ENCODE results near the gene GABBR2. TPM values are rescaled to one million over a fixed set of nuclear protein-coding genes. Genes with fewer than 3 reads are reported as not detected.

The GABBR2 gene
- total RNA-seq, 1 donor from 2014 or later: 6.4 TPM

DNA sequence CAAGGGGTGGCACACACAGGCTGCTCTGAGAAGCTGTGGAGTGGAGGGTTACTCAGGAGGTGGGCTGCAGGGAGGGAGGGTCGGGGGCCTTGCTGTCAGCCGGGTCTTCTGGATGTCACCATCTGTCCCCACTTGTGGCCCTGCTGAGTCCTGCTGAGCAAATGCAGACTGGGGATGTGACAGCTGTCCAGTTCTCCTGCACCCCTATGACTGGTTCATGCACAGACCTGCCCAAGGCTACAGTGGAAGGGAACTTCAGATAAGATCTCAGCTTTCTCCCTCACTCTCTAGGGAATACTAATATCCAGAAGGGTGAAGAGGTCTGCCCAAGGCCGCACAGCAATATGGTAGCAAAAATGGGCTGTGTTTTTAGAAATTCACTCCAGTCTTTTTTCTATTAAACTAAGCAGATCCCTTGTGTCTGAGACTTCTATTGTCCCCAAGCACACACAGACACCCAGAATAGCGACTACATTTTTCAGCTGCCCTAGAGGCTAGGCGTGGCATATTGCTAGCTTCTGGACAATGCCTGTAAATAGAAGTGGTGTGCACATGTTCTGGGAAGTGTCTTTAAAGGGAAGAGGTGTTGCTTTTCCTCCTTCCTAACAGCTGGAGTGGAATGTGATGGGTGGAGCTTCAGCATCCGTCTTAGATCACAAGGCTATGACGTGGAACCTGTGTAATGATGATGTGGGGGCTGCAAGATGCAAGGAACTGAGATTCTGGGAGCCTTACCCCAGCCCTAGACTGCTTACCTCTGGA lies 402.2 kb downstream of the GABBR2 start:
- DNase-seq (ENCODE audit: extremely low spot score, unreplicated experiment): no peak
- Mint-ChIP-seq H3K4me1 (ENCODE audit: unreplicated experiment) (no peaks in the 10 kb centered on the region), H3K27ac (no peak overlapping the region), H3K27me3 (no peaks in the 10 kb centered on the region), H3K36me3 (no peaks in the 10 kb centered on the region), H3K4me3 (no peak overlapping the region), H3K9me3 (no peaks in the 10 kb centered on the region)
- TF ChIP-seq, protein P1, sequence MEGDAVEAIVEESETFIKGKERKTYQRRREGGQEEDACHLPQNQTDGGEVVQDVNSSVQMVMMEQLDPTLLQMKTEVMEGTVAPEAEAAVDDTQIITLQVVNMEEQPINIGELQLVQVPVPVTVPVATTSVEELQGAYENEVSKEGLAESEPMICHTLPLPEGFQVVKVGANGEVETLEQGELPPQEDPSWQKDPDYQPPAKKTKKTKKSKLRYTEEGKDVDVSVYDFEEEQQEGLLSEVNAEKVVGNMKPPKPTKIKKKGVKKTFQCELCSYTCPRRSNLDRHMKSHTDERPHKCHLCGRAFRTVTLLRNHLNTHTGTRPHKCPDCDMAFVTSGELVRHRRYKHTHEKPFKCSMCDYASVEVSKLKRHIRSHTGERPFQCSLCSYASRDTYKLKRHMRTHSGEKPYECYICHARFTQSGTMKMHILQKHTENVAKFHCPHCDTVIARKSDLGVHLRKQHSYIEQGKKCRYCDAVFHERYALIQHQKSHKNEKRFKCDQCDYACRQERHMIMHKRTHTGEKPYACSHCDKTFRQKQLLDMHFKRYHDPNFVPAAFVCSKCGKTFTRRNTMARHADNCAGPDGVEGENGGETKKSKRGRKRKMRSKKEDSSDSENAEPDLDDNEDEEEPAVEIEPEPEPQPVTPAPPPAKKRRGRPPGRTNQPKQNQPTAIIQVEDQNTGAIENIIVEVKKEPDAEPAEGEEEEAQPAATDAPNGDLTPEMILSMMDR (conservative IDR thresholded peaks at IDR 0.05): no peak

DNA sequence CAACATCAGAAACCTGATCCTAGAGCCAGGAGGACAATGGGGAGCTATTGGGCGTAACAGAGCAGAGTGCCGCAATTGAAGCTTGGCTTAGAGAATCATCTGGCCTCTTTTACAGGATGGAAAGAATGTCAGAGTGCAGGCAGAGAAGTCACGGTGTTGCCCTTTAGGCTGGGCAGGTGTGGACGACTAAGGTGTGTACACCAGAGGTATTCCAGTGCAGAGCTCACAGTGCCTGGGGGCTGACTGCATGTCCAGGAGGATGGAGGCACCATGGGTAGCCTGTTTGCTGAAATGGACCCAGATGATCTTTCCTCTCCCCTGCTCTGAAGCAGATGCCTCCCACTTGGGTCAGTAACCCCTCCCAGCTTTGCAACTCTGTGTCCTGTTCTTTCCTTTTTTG lies 404.4 kb downstream of the GABBR2 start:
- H3K27me3 Mint-ChIP-seq: no peaks in the 10 kb centered on the region
- no peak overlapping the region for H3K4me3 Mint-ChIP-seq
- no peak overlapping the region for H3K27ac Mint-ChIP-seq
- TF ChIP-seq, protein P1 (conservative IDR thresholded peaks at IDR 0.05): no peak
- no peaks in the 10 kb centered on the region for H3K9me3 Mint-ChIP-seq
- no peaks in the 10 kb centered on the region for H3K36me3 Mint-ChIP-seq
- DNase-seq (ENCODE audit: extremely low spot score, unreplicated experiment): no peak
- no peaks in the 10 kb centered on the region for H3K4me1 Mint-ChIP-seq (ENCODE audit: unreplicated experiment)

DNA sequence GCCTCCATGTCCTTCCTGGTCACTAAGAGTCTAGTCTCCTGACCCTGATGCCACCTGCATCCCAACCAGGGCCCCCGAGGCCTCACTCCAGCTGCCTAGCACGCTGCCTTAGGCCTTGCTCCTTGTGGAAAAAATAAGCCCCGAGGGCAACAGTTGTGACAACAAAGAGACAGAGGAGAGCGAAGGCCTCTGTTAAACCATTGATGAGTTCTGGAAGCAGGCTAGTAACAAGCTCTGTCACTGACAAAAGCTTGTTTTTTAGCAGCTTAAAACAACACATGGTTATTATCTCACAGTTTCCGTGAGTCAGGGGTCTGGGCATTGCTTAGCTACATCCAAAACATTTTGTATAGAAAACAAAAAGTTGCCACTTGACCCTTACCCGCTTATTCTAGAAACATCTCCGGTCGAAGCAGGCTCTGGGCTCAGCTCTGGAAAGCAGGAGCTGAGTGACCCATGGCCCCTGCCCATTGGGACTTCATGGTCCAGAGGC lies 405.1 kb downstream of the GABBR2 start:
- Mint-ChIP-seq H3K4me1 (ENCODE audit: unreplicated experiment) (no peaks in the 10 kb centered on the region), H3K27ac (no peak overlapping the region), H3K27me3 (no peaks in the 10 kb centered on the region), H3K36me3 (no peaks in the 10 kb centered on the region), H3K9me3 (no peaks in the 10 kb centered on the region), H3K4me3 (no peak overlapping the region)
- TF ChIP-seq, protein P1 (conservative IDR thresholded peaks at IDR 0.05): no peak
- DNase-seq (ENCODE audit: extremely low spot score, unreplicated experiment): no peak

DNA sequence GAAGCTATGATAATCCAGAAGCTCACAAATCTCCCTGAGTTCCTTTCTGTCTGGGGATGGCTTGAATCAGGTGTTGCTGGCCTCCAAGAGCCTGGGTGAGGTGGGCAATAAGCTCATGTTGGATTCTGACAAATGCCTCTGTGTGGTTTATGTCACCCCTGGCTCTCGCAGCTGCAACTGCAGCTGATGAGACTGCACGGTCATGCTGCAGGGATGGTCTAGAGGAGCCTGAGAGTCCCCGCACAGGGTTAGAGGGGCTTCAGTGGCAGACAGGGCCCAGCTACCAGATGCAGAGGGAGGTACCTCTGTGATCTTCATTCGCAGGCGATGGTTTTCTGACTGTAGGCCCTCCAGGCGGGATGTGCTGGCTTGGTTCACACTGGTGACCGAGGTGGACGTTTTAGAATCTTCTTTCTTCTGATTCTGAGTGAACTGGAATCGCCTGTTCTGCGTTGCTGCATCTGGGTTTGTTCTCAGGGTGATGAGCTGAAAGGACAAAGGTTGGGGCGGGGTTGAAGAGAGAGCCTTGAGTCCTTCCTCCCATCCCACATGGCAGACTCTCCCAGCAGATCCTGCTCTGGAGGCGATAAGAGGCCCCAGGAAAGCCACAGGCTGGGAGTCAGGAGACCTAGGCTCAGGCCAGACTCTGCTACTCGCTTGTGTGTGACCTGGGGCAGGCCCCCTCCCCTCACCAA lies 405.6 kb downstream of the GABBR2 start:
- Mint-ChIP-seq H3K9me3 (no peaks in the 10 kb centered on the region), H3K27me3 (no peaks in the 10 kb centered on the region), H3K36me3 (no peaks in the 10 kb centered on the region), H3K27ac (no peak overlapping the region), H3K4me3 (no peak overlapping the region), H3K4me1 (ENCODE audit: unreplicated experiment) (no peaks in the 10 kb centered on the region)
- no peak for DNase-seq (ENCODE audit: extremely low spot score, unreplicated experiment)
- TF ChIP-seq, protein P1 (conservative IDR thresholded peaks at IDR 0.05): no peak

DNA sequence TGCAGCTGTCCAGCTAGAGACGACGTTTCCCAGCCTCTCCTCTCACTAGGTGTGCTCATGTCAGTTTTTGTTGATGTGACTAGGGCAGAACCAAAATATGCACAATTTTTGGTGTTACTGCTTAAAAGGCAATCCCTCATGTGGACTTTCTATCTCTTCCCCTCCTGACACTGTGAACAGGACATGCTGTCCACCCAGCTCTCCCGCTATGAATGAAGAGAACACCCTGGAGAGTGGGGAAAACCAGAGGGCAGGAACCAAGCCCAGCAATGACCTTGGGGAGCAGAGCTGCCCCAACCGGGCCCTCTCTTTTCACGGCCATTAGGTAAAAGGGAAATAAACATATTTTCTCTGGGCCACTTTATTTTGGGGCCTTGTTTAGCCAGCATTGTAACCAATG lies 406.6 kb downstream of the GABBR2 start:
- no peaks in the 10 kb centered on the region for H3K36me3 Mint-ChIP-seq
- no peaks in the 10 kb centered on the region for H3K4me1 Mint-ChIP-seq (ENCODE audit: unreplicated experiment)
- H3K27me3 Mint-ChIP-seq: no peaks in the 10 kb centered on the region
- TF ChIP-seq, protein P1 (conservative IDR thresholded peaks at IDR 0.05): no peak
- no peak overlapping the region for H3K27ac Mint-ChIP-seq
- no peaks in the 10 kb centered on the region for H3K9me3 Mint-ChIP-seq
- no peak overlapping the region for H3K4me3 Mint-ChIP-seq
- DNase-seq (ENCODE audit: extremely low spot score, unreplicated experiment): no peak

Measured in type B pancreatic cell (in vitro differentiated cells).